SK-N-SH (cell line): Measurements from ENCODE around the gene SIGMAR1.

ENCODE experiments used
- CHD2 ChIP-seq: fragments of 150-350 bp; IDR thresholded peaks from 2 replicates; pipeline ENCODE4 v1.6.1; 2018; ENCODE audit warnings: low read length; ENCODE audit not compliant: partially characterized antibody
- CTCF ChIP-seq: fragments of 200-600 bp; sonication (generic); IDR thresholded peaks from 2 replicates; pipeline ENCODE4 v1.6.1; 2017; ENCODE audit warnings: antibody characterized with exemption, mild to moderate bottlenecking, moderate library complexity
- EP300 ChIP-seq, 2 experiments: IDR thresholded peaks; 2 replicates each; pipeline versions ENCODE4 v1.4.0 to v1.6.1; 2012; ENCODE audit warnings: borderline replicate concordance in 1 of 2, low read depth in 1 of 2, low read length in 1 of 2
- FOSL2 ChIP-seq: IDR thresholded peaks from 2 replicates; pipeline ENCODE4 v1.4.0; 2012; ENCODE audit warnings: low read depth, mild to moderate bottlenecking, moderate library complexity, borderline replicate concordance
- MAX ChIP-seq: IDR thresholded peaks from 2 replicates; pipeline ENCODE4 v1.4.0; 2012; ENCODE audit warnings: low read depth
- MEF2A ChIP-seq: IDR thresholded peaks from 2 replicates; pipeline ENCODE4 v1.4.0; 2012; ENCODE audit warnings: low read depth, borderline replicate concordance
- NRF1 ChIP-seq: IDR thresholded peaks from 2 replicates; pipeline ENCODE4 v1.6.1; 2012; ENCODE audit warnings: low read depth, mild to moderate bottlenecking, low read length
- POLR2AphosphoS5 ChIP-seq: IDR thresholded peaks from 2 replicates; pipeline ENCODE4 v1.6.1; 2012; ENCODE audit warnings: low read depth, low read length
- RFX5 ChIP-seq: IDR thresholded peaks from 2 replicates; pipeline ENCODE4 v1.6.1; 2012; ENCODE audit warnings: mild to moderate bottlenecking, improper control_type of control experiment, low read length
- TAF1 ChIP-seq: IDR thresholded peaks from 2 replicates; pipeline ENCODE4 v1.6.1; 2012; ENCODE audit warnings: low read depth, mild to moderate bottlenecking, low read length, moderate library complexity, borderline replicate concordance
- USF1 ChIP-seq: IDR thresholded peaks from 2 replicates; pipeline ENCODE4 v1.4.0; 2012; ENCODE audit warnings: low read depth, borderline replicate concordance

GRCh38 chr9:34629491-34629808 lies 8.1 kb downstream of the SIGMAR1 start:
- TF ChIP-seq POLR2AphosphoS5, result no peak
- no peak for TF ChIP-seq CTCF
- TF ChIP-seq CHD2, result no peak
- no peak for TF ChIP-seq EP300 (IDR thresholded peaks at IDR 0.05; ENCODE audit: borderline replicate concordance in 1 of 2, low read depth in 1 of 2, low read length in 1 of 2)
- TF ChIP-seq TAF1, result no peak
- TF ChIP-seq FOSL2, result no peak
- no peak for TF ChIP-seq USF1
- TF ChIP-seq NRF1, result no peak
- TF ChIP-seq MEF2A, result no peak
- TF ChIP-seq MAX, result no peak
- no peak for TF ChIP-seq RFX5
